Vagina (tissue), 2 donors: ENCODE data around the gene MANEA. TPM values are rescaled to one million over a fixed set of nuclear protein-coding genes. Genes with fewer than 3 reads are reported as not detected.
"Not testable (repeated sequence)": the region's sequence is repeated elsewhere in the genome, so short reads cannot be mapped to it uniquely, and the experiment has no call there.

Experiments used
- DNase-seq, 2 donors: peaks; one replicate each; pipeline ENCODE4 v3.0.0-alpha.2; 2017; ENCODE audit errors: extremely low spot score in 2 of 2
- H3K27ac ChIP-seq: fragments of 200-600 bp; sonication (generic); one replicate; pipeline ENCODE4 v1.5.1; 2019
- H3K27me3 ChIP-seq: fragments of 200-600 bp; sonication (generic); one replicate; pipeline ENCODE4 v1.5.1; 2019
- H3K36me3 ChIP-seq, 2 donors: fragments of 200-600 bp; sonication (generic); one replicate each; pipeline ENCODE4 v1.5.1; 2017 to 2019
- H3K4me1 ChIP-seq: fragments of 200-600 bp; sonication (generic); one replicate; pipeline ENCODE4 v1.5.1; 2019
- H3K4me3 ChIP-seq, 2 donors: fragments of 200-600 bp; sonication (generic); 1 replicate in 1 of 2; 2 replicates in 1 of 2; pipeline ENCODE4 v1.5.1; 2016 to 2019
- H3K9me3 ChIP-seq: fragments of 200-600 bp; sonication (generic); one replicate; pipeline ENCODE4 v1.5.1; 2019
- POLR2A ChIP-seq, 2 donors: fragments of 450-650 bp; IDR thresholded peaks; one replicate each; pipeline ENCODE4 v1.6.1; 2017; ENCODE audit warnings: antibody characterized with exemption in 2 of 2, mild to moderate bottlenecking in 2 of 2, moderate library complexity in 2 of 2
- POLR2AphosphoS5 ChIP-seq, 2 donors: sonication (generic); formaldehyde crosslinking; IDR thresholded peaks; one replicate each; pipeline ENCODE4 v1.9.0; 2017; ENCODE audit warnings: antibody characterized with exemption in 2 of 2, mild to moderate bottlenecking in 2 of 2, low read depth in 1 of 2; ENCODE audit not compliant: insufficient read depth in 1 of 2
- intact Hi-C: fragments of 100-400 bp; cut with DNase I; formaldehyde crosslinking; loops from one replicate; pipeline ENCODE4 v1.15.1; 2023
- total RNA-seq: library from RNA; depleted of rRNA; stranded (reverse); fragments of >200 nt; gene quantifications from one replicate; pipeline ENCODE4 v1.2.3, GENCODE V29; 2016
- TF ChIP-seq, protein P1 (sequence below), 3 experiments: fragments of 450-650 bp in 2 of 3; fragments of 200-600 bp in 1 of 3; sonication (generic) in 1 of 3; IDR thresholded peaks; one replicate each; pipeline ENCODE4 v1.5.1; 2017 to 2019; ENCODE audit warnings: antibody characterized with exemption in 3 of 3, mild to moderate bottlenecking in 2 of 3, moderate library complexity in 2 of 3

MANEA gene
- total RNA-seq, 1 donor from 2014 or later: 5.9 TPM

GRCh38 chr6:95581073-95581472 lies 3.7 kb downstream of the MANEA start:
- Histone ChIP-seq H3K4me1 (peaks cover 24% of the 10 kb centered on the region), H3K36me3 (no peaks in the 10 kb centered on the region), H3K4me3 (no peak overlapping the region), H3K27ac (no peak overlapping the region), H3K27me3 (no peaks in the 10 kb centered on the region), H3K9me3 (no peaks in the 10 kb centered on the region)
- TF ChIP-seq, protein P1, sequence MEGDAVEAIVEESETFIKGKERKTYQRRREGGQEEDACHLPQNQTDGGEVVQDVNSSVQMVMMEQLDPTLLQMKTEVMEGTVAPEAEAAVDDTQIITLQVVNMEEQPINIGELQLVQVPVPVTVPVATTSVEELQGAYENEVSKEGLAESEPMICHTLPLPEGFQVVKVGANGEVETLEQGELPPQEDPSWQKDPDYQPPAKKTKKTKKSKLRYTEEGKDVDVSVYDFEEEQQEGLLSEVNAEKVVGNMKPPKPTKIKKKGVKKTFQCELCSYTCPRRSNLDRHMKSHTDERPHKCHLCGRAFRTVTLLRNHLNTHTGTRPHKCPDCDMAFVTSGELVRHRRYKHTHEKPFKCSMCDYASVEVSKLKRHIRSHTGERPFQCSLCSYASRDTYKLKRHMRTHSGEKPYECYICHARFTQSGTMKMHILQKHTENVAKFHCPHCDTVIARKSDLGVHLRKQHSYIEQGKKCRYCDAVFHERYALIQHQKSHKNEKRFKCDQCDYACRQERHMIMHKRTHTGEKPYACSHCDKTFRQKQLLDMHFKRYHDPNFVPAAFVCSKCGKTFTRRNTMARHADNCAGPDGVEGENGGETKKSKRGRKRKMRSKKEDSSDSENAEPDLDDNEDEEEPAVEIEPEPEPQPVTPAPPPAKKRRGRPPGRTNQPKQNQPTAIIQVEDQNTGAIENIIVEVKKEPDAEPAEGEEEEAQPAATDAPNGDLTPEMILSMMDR (IDR thresholded peaks at IDR 0.05): no peak
- TF ChIP-seq POLR2AphosphoS5 (IDR thresholded peaks at IDR 0.05; ENCODE audit: insufficient read depth in 1 of 2, low read depth in 1 of 2) (no peak), POLR2A (IDR thresholded peaks at IDR 0.05) (no peak)
- intact Hi-C loops: no loop called here
- no peak for DNase-seq

DNA sequence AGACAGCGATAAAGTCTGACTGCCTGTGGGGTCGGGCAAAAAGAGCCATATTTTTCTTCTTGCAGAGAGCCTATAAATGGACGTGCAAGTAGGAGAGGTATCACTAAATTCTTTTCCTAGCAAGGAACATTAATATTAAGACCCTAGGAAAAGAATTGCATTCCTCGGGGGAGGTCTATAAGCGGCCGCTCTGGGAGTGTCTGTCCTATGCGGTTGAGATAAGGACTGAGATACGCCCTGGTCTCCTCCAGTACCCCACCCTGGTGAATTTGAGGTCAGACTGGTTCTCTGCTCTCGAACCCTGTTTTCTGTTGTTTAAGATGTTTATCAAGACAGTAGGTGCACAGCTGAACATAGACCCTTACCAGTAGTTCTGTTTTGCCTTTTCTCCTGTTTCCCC lies 6.9 kb downstream of the MANEA start:
- H3K9me3 ChIP-seq, intact Hi-C loops: not testable (repeated sequence)

GRCh38 chr6:95587989-95588388 lies 10.7 kb downstream of the MANEA start:
- no peaks in the 10 kb centered on the region for H3K9me3 ChIP-seq
- intact Hi-C loops: no loop called here
- no peak overlapping the region for H3K4me3 ChIP-seq
- H3K27ac ChIP-seq: no peak overlapping the region
- no peaks in the 10 kb centered on the region for H3K4me1 ChIP-seq
- no peaks in the 10 kb centered on the region for H3K27me3 ChIP-seq
- no peak for DNase-seq
- no peak for TF ChIP-seq POLR2A (IDR thresholded peaks at IDR 0.05)
- TF ChIP-seq, protein P1 (IDR thresholded peaks at IDR 0.05): no peak
- TF ChIP-seq POLR2AphosphoS5 (IDR thresholded peaks at IDR 0.05; ENCODE audit: insufficient read depth in 1 of 2, low read depth in 1 of 2): no peak
- H3K36me3 ChIP-seq: no peaks in the 10 kb centered on the region

More for the DNA sequence above, 6.9 kb downstream of the MANEA start:
- not testable (repeated sequence) for DNase-seq, H3K27ac ChIP-seq, H3K4me1 ChIP-seq, H3K36me3 ChIP-seq, H3K27me3 ChIP-seq, H3K4me3 ChIP-seq

- intact Hi-C loops: no loop called here
- Histone ChIP-seq H3K9me3 (no peaks in the 10 kb centered on the region), H3K27me3 (no peaks in the 10 kb centered on the region), H3K27ac (no peak overlapping the region), H3K4me1 (no peaks in the 10 kb centered on the region), H3K36me3 (no peaks in the 10 kb centered on the region), H3K4me3 (no peak overlapping the region)
- no peak for DNase-seq
- no peak for TF ChIP-seq POLR2A (IDR thresholded peaks at IDR 0.05)
- TF ChIP-seq, protein P1 (IDR thresholded peaks at IDR 0.05): no peak
- no peak for TF ChIP-seq POLR2AphosphoS5 (IDR thresholded peaks at IDR 0.05; ENCODE audit: insufficient read depth in 1 of 2, low read depth in 1 of 2)
Observed at GRCh38 chr6:95589067-95589466, 11.7 kb downstream of the MANEA start.

- Histone ChIP-seq H3K36me3 (no peaks in the 10 kb centered on the region), H3K27ac (no peak overlapping the region), H3K4me3 (no peak overlapping the region), H3K27me3 (no peaks in the 10 kb centered on the region), H3K9me3 (no peaks in the 10 kb centered on the region), H3K4me1 (no peaks in the 10 kb centered on the region)
- no peak for DNase-seq
- intact Hi-C loops: no loop called here
- TF ChIP-seq, protein P1 (IDR thresholded peaks at IDR 0.05): no peak
- TF ChIP-seq POLR2AphosphoS5 (IDR thresholded peaks at IDR 0.05; ENCODE audit: insufficient read depth in 1 of 2, low read depth in 1 of 2) (no peak), POLR2A (IDR thresholded peaks at IDR 0.05) (no peak)
Observed at GRCh38 chr6:95589826-95590570, 12.7 kb downstream of the MANEA start.
